HEK293 (cell line): ENCODE measurements around the gene PRAF2.

ENCODE experiments used
- CTCF ChIA-PET: fragments of 350-600 bp; formaldehyde crosslinking; extraction: SDS; loops from one replicate; lab custom pipeline; 2021; ENCODE audit warnings: antibody characterized with exemption; lab: Yijun Ruan, JAX
- POLR2A ChIA-PET: fragments of 300-600 bp; formaldehyde crosslinking; extraction: SDS; loops from one replicate; lab custom pipeline; 2020; ENCODE audit warnings: antibody characterized with exemption, inconsistent platforms; lab: Yijun Ruan, JAX
- H3K27ac ChIP-seq: fragments of 200-500 bp; sonication (Bioruptor generic); 2 replicates; pipeline ENCODE4 v1.5.1; 2014; ENCODE audit warnings: low read depth, low read length, control low read depth, inconsistent platforms; ENCODE audit errors: extremely low read depth
- H3K36me3 ChIP-seq, 2 experiments: fragments of 200-500 bp in 1 of 2; sonication (Bioruptor generic) in 1 of 2; 1 replicate in 1 of 2; 2 replicates in 1 of 2; pipeline ENCODE4 v1.5.1; 2014 to 2017; ENCODE audit warnings: inconsistent platforms in 2 of 2, low read length in 2 of 2; ENCODE audit not compliant: control insufficient read depth in 2 of 2, insufficient read depth in 1 of 2
- H3K4me1 ChIP-seq: fragments of 200-500 bp; sonication (Bioruptor generic); 2 replicates; pipeline ENCODE4 v1.5.1; 2014; ENCODE audit warnings: mild to moderate bottlenecking, low read length, inconsistent platforms; ENCODE audit not compliant: control insufficient read depth, insufficient read depth
- H3K4me3 ChIP-seq: 2 replicates; pipeline ENCODE4 v1.5.1; 2011; ENCODE audit warnings: low read depth, mild to moderate bottlenecking, control low read depth, low read length, moderate library complexity
- H3K9me3 ChIP-seq: fragments of 200-500 bp; sonication (Bioruptor generic); 2 replicates; pipeline ENCODE4 v1.5.1; 2014; ENCODE audit warnings: low read depth, low read length, inconsistent platforms; ENCODE audit not compliant: control insufficient read depth, insufficient read depth
- CTCF ChIP-seq: fragments of 450-650 bp; formaldehyde crosslinking; IDR thresholded peaks from 2 replicates; pipeline ENCODE4 v1.5.1; 2016; ENCODE audit warnings: missing biosample characterization, missing genetic modification characterization
- EGR2 ChIP-seq: fragments of 450-650 bp; formaldehyde crosslinking; IDR thresholded peaks from 2 replicates; pipeline ENCODE4 v1.5.1; 2016; ENCODE audit warnings: low read depth, missing biosample characterization, missing genetic modification characterization
- FEZF1 ChIP-seq: fragments of 450-650 bp; formaldehyde crosslinking; IDR thresholded peaks from 2 replicates; pipeline ENCODE4 v1.5.1; 2016; ENCODE audit warnings: missing biosample characterization, missing genetic modification characterization
- KLF8 ChIP-seq: fragments of 450-650 bp; formaldehyde crosslinking; IDR thresholded peaks from 2 replicates; pipeline ENCODE4 v1.5.1; 2016; ENCODE audit warnings: missing biosample characterization, missing genetic modification characterization
- PATZ1 ChIP-seq: fragments of 450-650 bp; formaldehyde crosslinking; IDR thresholded peaks from 2 replicates; pipeline ENCODE4 v1.5.1; 2016; ENCODE audit warnings: missing biosample characterization, missing genetic modification characterization
- PRDM10 ChIP-seq: fragments of 450-650 bp; formaldehyde crosslinking; IDR thresholded peaks from 2 replicates; pipeline ENCODE4 v1.5.1; 2016; ENCODE audit warnings: missing biosample characterization, missing genetic modification characterization
- REST ChIP-seq: fragments of 450-650 bp; formaldehyde crosslinking; IDR thresholded peaks from 2 replicates; pipeline ENCODE4 v1.5.1; 2016; ENCODE audit warnings: missing biosample characterization, missing genetic modification characterization
- TRIM28 ChIP-seq: IDR thresholded peaks from 2 replicates; pipeline ENCODE4 v1.6.1; 2011; ENCODE audit warnings: low read length, control low read depth, borderline replicate concordance
- ZBTB17 ChIP-seq: fragments of 450-650 bp; formaldehyde crosslinking; IDR thresholded peaks from 2 replicates; pipeline ENCODE4 v1.5.1; 2016; ENCODE audit warnings: missing biosample characterization, missing genetic modification characterization
- ZFHX2 ChIP-seq: fragments of 450-650 bp; formaldehyde crosslinking; conservative IDR thresholded peaks from 2 replicates; pipeline ENCODE4 v1.5.1; 2016; ENCODE audit warnings: missing biosample characterization, missing genetic modification characterization
- ZNF16 ChIP-seq: fragments of 450-650 bp; formaldehyde crosslinking; IDR thresholded peaks from 2 replicates; pipeline ENCODE4 v1.5.1; 2016; ENCODE audit warnings: low read depth, missing biosample characterization, missing genetic modification characterization
- ZNF2 ChIP-seq: fragments of 450-650 bp; formaldehyde crosslinking; IDR thresholded peaks from 2 replicates; pipeline ENCODE4 v1.5.1; 2016; ENCODE audit warnings: missing biosample characterization, missing genetic modification characterization
- ZNF223 ChIP-seq: fragments of 450-650 bp; formaldehyde crosslinking; IDR thresholded peaks from 2 replicates; pipeline ENCODE4 v1.5.1; 2016; ENCODE audit warnings: missing biosample characterization, missing genetic modification characterization
- ZNF248 ChIP-seq: fragments of 450-650 bp; formaldehyde crosslinking; IDR thresholded peaks from 2 replicates; pipeline ENCODE4 v1.5.1; 2017; ENCODE audit warnings: missing biosample characterization, missing genetic modification characterization
- ZNF335 ChIP-seq: fragments of 450-650 bp; formaldehyde crosslinking; conservative IDR thresholded peaks from 2 replicates; pipeline ENCODE4 v1.5.1; 2016; ENCODE audit warnings: missing biosample characterization, missing genetic modification characterization
- ZNF366 ChIP-seq: fragments of 450-650 bp; formaldehyde crosslinking; conservative IDR thresholded peaks from 2 replicates; pipeline ENCODE4 v1.5.1; 2016; ENCODE audit warnings: missing biosample characterization, missing genetic modification characterization
- ZNF391 ChIP-seq: fragments of 450-650 bp; formaldehyde crosslinking; IDR thresholded peaks from 2 replicates; pipeline ENCODE4 v1.5.1; 2016; ENCODE audit warnings: low read depth, missing biosample characterization, missing genetic modification characterization, borderline replicate concordance
- ZNF449 ChIP-seq: fragments of 450-650 bp; formaldehyde crosslinking; IDR thresholded peaks from 2 replicates; pipeline ENCODE4 v1.5.1; 2017; ENCODE audit warnings: missing biosample characterization, mild to moderate bottlenecking, missing genetic modification characterization, moderate library complexity
- ZNF654 ChIP-seq: fragments of 450-650 bp; formaldehyde crosslinking; IDR thresholded peaks from 2 replicates; pipeline ENCODE4 v1.5.1; 2016; ENCODE audit warnings: low read depth, missing biosample characterization, missing genetic modification characterization
- ZNF701 ChIP-seq: fragments of 450-650 bp; formaldehyde crosslinking; IDR thresholded peaks from 2 replicates; pipeline ENCODE4 v1.5.1; 2016; ENCODE audit warnings: missing biosample characterization, missing genetic modification characterization
- ZNF776 ChIP-seq: fragments of 450-650 bp; formaldehyde crosslinking; IDR thresholded peaks from 2 replicates; pipeline ENCODE4 v1.5.0; 2017; ENCODE audit warnings: missing biosample characterization, missing genetic modification characterization, borderline replicate concordance

Gene PRAF2

GRCh38 chrX:49043987-49044281 is 29.9 kb downstream of the PRAF2 start:
- POLR2A ChIA-PET = interaction anchor here (0.7 to 3.2 kb wide), 8 partner anchors 9 to 225 kb away, joined by 3 to 24 read pairs (median 4); partner anchors contain the start of genes GRIPAP1, OTUD5 and SLC35A2
- H3K27ac ChIP-seq = no peak overlapping the region
- no peaks in the 10 kb centered on the region for H3K9me3 ChIP-seq
- peak overlapping the region; percentile 6; the same call in 1 of the 2 replicates for H3K4me3 ChIP-seq
- peaks cover 7% of the 10 kb centered on the region for H3K4me1 ChIP-seq
- H3K36me3 ChIP-seq = peaks cover 0 to 7% of the 10 kb centered on the region in 2 experiments; a peak in 1 of 3 replicates
- CTCF ChIA-PET = interaction anchor here (0.6 to 1.6 kb wide), 9 partner anchors 13 to 1075 kb away, joined by 3 to 9 read pairs (median 3); partner anchors contain the start of gene GRIPAP1
- 0 out of 2 replicates have a peak, but pooled peaks have one; percentile 2 for TF ChIP-seq CTCF
- TF ChIP-seq PRDM10 = peak; percentile 95
- TF ChIP-seq ZNF16 = no peak
- peak; percentile 74 for TF ChIP-seq ZNF2 (tag by site-specific recombination)
- no peak for TF ChIP-seq ZNF701 (tag by site-specific recombination)
- TF ChIP-seq ZNF223 (tag by site-specific recombination) = peak; percentile 79
- no peak for TF ChIP-seq ZNF391 (tag by site-specific recombination)
- peak; percentile 58; the same call in 1 of the 2 replicates for TF ChIP-seq REST (tag by site-specific recombination)
- TF ChIP-seq ZNF335 (tag by site-specific recombination) = peak; percentile 35
- peak; percentile 77; the same call in 1 of the 2 replicates for TF ChIP-seq TRIM28
- TF ChIP-seq FEZF1 = no peak
- TF ChIP-seq ZBTB17 (tag by site-specific recombination) = 0 out of 2 replicates have a peak, but pooled peaks have one; percentile 0

- H3K9me3 ChIP-seq = no peaks in the 10 kb centered on the region
- ChIA-PET CTCF (interaction anchor here (0.6 to 1.6 kb wide), 7 partner anchors 18 to 1076 kb away, joined by 3 to 9 read pairs (median 3); partner anchors contain the start of gene GRIPAP1), POLR2A (interaction anchor here (0.6 to 3.2 kb wide), 13 partner anchors 10 to 226 kb away, joined by 3 to 24 read pairs (median 3); partner anchors contain the start of genes GRIPAP1, KCND1, OTUD5 and SLC35A2)
- H3K4me3 ChIP-seq = peak within 1 kb of the TSS; percentile 77
- peaks cover 0 to 12% of the 10 kb centered on the region in 2 experiments; a peak in 1 of 3 replicates for H3K36me3 ChIP-seq
- peak within 1 kb of the TSS; percentile 86 for H3K27ac ChIP-seq
- H3K4me1 ChIP-seq = peaks cover 7% of the 10 kb centered on the region
- peak; percentile 82 for TF ChIP-seq KLF8 (tag by site-specific recombination)
- peak; percentile 37 for TF ChIP-seq ZNF366 (tag by site-specific recombination)
- TF ChIP-seq PATZ1 (tag by site-specific recombination) = peak; percentile 85
- TF ChIP-seq ZNF776 = no peak
- TF ChIP-seq EGR2 = peak; percentile 80
- TF ChIP-seq ZFHX2 (tag by site-specific recombination) = peak; percentile 87
- TF ChIP-seq ZNF248 (tag by site-specific recombination) = no peak
- 0 out of 2 replicates have a peak, but pooled peaks have one; percentile 60 for TF ChIP-seq ZNF449 (tag by site-specific recombination)
- peak; percentile 82 for TF ChIP-seq ZNF654 (tag by site-specific recombination)
Measured at GRCh38 chrX:49043220-49043986, 30.4 kb downstream of the PRAF2 start, which contains the start of gene TFE3. Gene TFE3 (minus strand): TSS chrX:49043357. CDS start chrX:49043226, 131 bp downstream.
